GM19455 (cell line): ENCODE data around the gene APBA2.
"Not testable (repeated sequence)": the region's sequence is repeated elsewhere in the genome, so short reads cannot be mapped to it uniquely, and the experiment has no call there.

ENCODE experiments used
- ATAC-seq: cut with Tn5 transposase; IDR thresholded peaks from one replicate; pipeline ENCODE4 v1.9.1; 2021; ENCODE audit not compliant: unreplicated experiment

Gene APBA2

DNA sequence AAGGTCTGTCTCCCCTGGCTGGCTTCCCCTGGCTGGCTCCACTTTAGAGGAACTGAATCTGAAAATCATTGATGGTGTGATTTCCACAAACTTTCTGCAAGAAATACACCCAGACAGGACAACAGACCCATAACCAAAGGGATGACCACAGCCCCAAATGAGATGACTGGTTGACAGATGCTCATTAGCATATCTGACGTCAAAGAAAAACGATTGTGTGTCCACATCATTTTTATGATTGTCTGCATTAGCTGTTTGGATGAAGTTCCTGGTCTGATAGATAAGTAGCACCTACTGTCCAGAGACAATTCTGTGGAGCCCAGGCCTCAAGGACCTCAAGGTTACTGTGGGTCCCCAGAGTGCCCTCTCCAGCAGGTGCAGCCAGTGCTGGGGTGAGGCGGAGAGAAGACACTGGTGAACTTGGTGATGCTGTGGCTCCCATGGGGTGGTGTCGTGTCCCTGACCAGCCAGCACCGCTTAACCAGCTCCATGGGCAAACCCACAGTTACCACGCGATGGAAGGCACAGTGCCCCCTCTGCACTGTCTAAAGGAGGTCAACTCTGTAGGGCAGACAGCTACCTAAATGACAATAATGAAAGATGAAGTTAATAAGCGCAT, 256.5 kb downstream of the APBA2 start:
- no peak for ATAC-seq

DNA sequence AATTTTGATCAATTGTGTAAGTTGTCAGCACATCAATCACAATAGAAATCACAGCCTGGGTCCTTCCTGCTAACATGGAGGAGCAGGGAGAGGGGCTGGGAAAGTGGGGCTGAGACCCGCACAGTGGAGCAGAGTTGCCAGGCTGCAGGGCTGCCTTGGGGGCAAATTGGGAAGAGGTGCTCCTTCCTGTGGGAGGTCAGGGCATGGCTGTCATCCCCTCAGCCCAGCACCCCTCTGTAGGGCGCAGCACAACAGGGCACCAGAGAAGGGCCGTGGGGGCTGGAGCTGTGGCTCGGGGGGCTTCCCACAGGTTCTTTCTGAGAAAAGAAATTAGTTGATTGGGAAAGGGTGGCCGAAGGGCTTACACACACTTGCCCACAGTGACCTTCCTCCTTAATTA, 257.5 kb downstream of the APBA2 start:
- no peak for ATAC-seq

DNA sequence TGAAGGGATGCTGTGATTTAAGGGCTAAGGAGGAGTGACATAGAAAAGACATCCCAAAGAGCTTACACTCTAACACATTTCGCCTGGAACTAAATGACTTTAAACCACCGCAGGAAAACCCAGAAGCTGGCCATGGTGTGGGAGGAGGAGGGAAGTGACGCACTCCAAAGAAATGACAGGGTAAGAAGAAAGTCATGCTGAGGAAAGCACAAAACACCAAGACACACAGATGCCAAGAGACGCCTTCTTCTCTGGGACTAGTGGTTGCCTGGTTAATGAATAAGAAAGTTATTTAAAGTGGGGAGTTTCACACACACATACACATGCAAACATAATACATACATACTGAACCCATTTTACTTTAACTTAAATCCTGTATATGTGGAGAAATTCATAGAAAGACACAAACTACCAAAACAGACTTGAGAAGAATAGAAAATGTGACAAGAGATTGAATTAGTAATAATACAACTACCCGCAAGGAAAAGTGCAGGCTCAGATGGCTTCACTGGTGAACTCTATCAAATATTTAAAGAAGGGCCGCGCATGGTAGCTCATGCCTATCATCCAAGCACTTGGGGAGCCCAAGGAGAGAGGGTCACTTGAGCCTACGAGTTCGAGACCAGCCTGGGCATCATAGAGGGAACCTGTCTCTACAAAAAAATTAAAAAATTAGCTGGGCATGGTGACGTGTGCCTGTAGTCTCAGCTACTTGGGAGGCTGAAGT, 258.3 kb downstream of the APBA2 start:
- ATAC-seq = no peak

DNA sequence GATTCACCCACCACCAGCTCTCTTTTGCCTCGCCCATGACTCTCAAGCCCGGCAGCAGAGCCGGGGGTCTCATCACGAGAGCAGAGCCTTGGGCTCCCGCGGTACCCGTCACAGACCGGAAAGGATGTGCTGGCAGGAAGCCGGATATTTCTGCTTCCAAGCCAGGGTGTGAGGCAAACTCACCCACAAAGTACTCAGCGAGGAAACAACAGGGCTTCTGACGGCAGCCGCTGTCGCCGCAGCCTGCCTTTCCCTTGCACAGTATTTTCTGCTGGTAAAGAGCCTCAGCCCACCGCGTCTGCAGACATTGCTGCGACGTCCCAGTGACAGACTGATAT, 263.9 kb downstream of the APBA2 start:
- no peak for ATAC-seq

DNA sequence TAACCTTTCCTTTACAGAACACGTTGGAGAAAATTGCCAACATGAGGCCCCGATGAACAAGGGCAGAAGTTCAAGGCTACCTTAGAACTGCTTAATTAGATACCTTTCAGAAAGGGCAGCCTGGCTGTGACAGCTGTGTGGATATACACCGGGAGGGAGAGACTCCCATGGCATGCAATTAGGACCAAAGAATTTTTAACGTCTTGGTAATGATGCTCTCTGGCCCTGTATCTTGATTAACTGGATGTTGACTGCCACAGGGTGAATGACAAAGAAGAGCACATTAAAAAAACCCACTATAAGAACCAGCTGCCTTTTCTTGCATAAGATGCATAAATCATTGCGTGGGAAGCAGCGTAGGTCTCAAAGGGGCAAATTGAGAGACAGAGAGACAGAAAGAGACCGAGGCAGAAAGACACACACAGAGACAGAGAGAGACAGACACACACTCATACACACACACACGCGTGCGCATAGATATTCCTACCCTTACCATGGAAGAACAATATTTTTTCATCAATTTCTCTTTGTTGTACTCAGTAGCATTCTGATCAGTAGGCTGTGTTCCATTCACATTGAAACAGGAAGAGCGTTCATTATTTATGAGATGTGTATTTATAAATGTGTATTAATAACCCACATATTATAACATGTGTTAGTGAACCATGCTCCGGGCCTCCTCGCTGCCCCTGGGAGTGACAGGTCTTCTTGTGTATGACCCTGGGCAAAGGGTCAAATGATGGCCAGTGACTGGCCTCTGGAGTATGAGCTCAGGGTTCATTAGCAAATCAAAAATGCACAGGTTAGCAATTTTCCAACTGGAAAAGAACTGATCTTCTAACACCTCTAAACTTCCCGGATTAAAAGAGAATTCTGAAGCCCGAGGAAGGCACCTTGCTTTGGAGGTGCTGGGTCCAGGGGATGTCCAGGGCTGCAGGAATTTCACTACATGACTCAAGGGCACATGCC, 265.0 kb downstream of the APBA2 start:
- no peak for ATAC-seq

DNA sequence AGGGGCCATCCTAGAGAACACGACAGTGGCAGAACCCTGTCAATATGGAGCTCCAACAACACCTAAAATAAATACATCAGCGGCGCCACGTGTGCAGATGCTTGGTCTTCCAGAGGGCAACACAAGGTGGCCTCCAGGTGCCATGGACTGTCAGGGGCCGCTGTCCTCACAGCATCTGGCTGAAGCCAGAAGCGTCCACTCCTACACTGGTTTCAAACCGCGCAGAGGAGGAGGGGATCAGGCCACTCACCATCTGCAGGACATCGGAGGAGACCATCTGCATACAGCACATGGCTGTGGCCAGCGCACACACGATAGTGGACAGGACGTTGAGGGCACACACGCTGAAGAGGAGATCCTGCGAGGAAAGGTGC, 265.7 kb downstream of the APBA2 start:
- ATAC-seq = no peak

DNA sequence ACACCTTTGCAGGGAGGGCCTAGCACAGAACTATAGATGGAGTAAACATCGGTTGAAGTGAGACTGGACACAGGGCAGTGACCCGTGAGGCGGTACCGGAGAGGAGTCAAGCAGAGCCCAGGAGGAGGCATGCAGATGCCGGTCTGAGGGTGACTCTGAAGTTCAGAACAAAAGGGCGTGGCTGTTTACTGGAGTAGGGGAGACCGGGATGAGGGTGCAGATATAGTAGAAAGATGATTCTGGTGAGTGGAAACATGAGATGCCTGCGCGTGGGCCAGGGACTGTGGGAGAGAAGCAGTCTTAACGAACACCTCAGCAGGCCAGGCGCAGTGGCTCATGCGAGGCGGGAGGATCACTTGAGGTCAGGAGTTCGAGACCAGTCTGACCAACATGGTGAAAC, 270.7 kb downstream of the APBA2 start:
- ATAC-seq = no peak

DNA sequence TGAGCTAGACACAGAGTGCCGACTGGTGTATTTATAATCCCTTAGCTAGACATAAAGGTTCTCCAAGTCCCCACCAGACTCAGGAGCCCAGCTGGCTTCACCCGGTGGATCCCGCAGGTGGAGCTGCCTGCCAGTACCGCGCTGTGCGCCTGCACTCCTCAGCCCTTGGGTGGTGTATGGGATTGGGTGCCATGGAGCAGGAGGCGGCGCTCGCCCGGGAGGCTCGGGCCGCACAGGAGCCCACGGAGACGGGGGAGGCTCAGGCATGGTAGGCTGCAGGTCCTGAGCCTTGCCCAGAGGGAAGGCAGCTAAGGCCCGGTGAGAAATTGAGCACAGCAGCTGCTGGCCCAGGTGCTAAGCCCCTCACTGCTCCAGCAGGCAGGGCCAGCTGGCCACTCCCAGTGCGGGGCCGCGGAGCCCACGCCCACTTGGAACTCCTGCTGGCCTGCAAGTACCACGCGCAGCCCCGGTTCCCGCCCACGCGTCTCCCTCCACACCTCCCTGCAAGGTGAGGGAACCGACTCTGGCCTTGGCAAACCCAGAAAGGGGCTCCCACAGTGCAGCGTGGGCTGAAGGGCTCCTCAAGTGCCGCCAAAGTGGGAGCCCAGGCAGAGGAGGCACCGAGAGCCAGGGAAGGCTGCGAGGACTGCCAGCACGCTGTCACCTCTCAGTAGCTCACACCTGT, 274.1 kb downstream of the APBA2 start:
- no peak for ATAC-seq

DNA sequence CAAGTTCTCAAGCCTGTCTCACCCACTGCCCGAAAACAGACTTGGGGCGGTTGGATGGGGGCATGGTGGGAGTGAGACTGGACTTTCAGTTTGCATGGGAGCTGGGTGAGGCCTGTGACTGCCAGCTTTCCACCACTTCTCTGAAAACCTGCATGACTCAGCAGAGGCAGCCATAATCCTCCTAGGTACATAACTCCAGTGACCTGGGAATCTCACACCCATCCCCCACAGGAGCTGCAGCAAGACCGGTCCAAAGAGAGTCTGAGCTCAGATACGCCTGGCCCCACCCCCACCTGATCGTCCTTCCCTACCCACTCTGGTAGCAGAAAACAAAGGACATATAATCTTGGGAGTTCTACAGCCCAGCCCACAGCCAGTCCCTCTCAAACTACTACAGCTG, 276.6 kb downstream of the APBA2 start:
- ATAC-seq = no peak

DNA sequence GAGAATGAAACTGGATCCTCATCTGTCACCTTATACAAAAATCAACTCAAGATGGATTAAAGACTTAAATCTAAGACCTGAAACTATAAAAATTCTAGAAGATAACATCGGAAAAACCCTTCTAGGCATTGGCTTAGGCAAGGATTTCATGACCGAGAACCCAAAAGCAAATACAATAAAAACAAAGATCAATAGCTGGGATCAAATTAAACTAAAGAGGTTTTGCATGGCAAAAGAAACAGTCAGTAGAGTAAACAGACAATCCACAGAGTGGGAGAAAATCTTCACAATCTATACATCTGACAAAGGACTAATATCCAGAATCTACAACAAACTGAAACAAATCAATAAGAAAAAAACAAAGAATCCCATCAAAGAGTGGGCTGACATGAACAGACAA, 281.3 kb downstream of the APBA2 start:
- not testable (repeated sequence) for ATAC-seq
